ENCODE results near the gene RO60. TPM values are rescaled to one million over a fixed set of nuclear protein-coding genes. Genes with fewer than 3 reads are reported as not detected.

Gene RO60
- polyA plus RNA-seq, 1 of the 3 experiments (the other 2 are of a cell fraction): 6.4 TPM

GRCh38 chr1:193087893-193088292 lies 28.5 kb downstream of the RO60 start:
- Histone ChIP-seq H3K79me2 (ENCODE audit: insufficient read depth) (no peaks in the 10 kb centered on the region), H3K4me2 (no peak overlapping the region), H3K9ac (no peak overlapping the region), H3K36me3 (replicated peaks in 1 of 2; ENCODE audit: control insufficient read depth in 1 of 2, insufficient read depth in 2 of 2, low read length in 1 of 2) (peaks cover 87 to 88% of the 10 kb centered on the region in 2 experiments), H3K4me1 (ENCODE audit: control insufficient read depth in 1 of 2, insufficient read depth in 2 of 2, low read depth in 1 of 2, low read length in 1 of 2) (no peaks in the 10 kb centered on the region; a peak in 1 of 4 replicates), H3F3A (replicated peaks; ENCODE audit: insufficient read depth) (peaks cover 22% of the 10 kb centered on the region), H3K9me3 (no peaks in the 10 kb centered on the region), H3K4me3 (ENCODE audit: low read depth in 2 of 2, low read length in 1 of 2) (no peak overlapping the region), H4K20me1 (ENCODE audit: insufficient read depth) (no peaks in the 10 kb centered on the region), H2AFZ (ENCODE audit: low read depth) (no peak overlapping the region), H3K9me2 (no peaks in the 10 kb centered on the region), H3K27me3 (ENCODE audit: insufficient read depth) (no peaks in the 10 kb centered on the region), H3K27ac (ENCODE audit: low read depth in 2 of 2, low read length in 1 of 2) (no peak overlapping the region)
- DNase-seq: no peak
- WGBS (ENCODE audit: low lambda C conversion rate): 84% methylated on average over 3 of the region's 3 CpGs
- CTCF ChIA-PET: no interaction called here
- no peak for TF ChIP-seq MXI1 (IDR thresholded peaks at IDR 0.05; ENCODE audit: low read depth, low read length)
- no peak for TF ChIP-seq ELF1 (IDR thresholded peaks at IDR 0.05)
- TF ChIP-seq NRF1 (IDR thresholded peaks at IDR 0.05; ENCODE audit: low read depth, low read length): no peak
- no peak for TF ChIP-seq FOSL2 (IDR thresholded peaks at IDR 0.05; ENCODE audit: borderline replicate concordance, low read depth)
- no peak for TF ChIP-seq RFX5 (IDR thresholded peaks at IDR 0.05; ENCODE audit: low read length)
- TF ChIP-seq RXRA (IDR thresholded peaks at IDR 0.05; ENCODE audit: borderline replicate concordance, low read depth): no peak
- TF ChIP-seq, protein P1, sequence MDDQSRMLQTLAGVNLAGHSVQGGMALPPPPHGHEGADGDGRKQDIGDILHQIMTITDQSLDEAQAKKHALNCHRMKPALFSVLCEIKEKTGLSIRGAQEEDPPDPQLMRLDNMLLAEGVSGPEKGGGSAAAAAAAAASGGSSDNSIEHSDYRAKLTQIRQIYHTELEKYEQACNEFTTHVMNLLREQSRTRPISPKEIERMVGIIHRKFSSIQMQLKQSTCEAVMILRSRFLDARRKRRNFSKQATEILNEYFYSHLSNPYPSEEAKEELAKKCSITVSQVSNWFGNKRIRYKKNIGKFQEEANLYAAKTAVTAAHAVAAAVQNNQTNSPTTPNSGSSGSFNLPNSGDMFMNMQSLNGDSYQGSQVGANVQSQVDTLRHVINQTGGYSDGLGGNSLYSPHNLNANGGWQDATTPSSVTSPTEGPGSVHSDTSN (IDR thresholded peaks at IDR 0.05): no peak
- POLR2A ChIA-PET: no interaction called here

GRCh38 chr1:193090865-193091264 lies 31.5 kb downstream of the RO60 start:
- CTCF ChIA-PET: no interaction called here
- POLR2A ChIA-PET: no interaction called here

More at GRCh38 chr1:193090865-193091264, 31.5 kb downstream of the RO60 start:
- Histone ChIP-seq H3K9me2 (no peaks in the 10 kb centered on the region), H3K9ac (no peak overlapping the region), H3K79me2 (ENCODE audit: insufficient read depth) (no peaks in the 10 kb centered on the region), H4K20me1 (ENCODE audit: insufficient read depth) (no peaks in the 10 kb centered on the region), H3K4me2 (no peak overlapping the region), H3K9me3 (no peaks in the 10 kb centered on the region), H3K4me1 (ENCODE audit: control insufficient read depth in 1 of 2, insufficient read depth in 2 of 2, low read depth in 1 of 2, low read length in 1 of 2) (no peaks in the 10 kb centered on the region; a peak in 1 of 4 replicates), H3K36me3 (replicated peaks in 1 of 2; ENCODE audit: control insufficient read depth in 1 of 2, insufficient read depth in 2 of 2, low read length in 1 of 2) (peaks cover 78 to 79% of the 10 kb centered on the region in 2 experiments), H3K4me3 (ENCODE audit: low read depth in 2 of 2, low read length in 1 of 2) (no peak overlapping the region), H2AFZ (ENCODE audit: low read depth) (no peak overlapping the region), H3K27me3 (ENCODE audit: insufficient read depth) (no peaks in the 10 kb centered on the region), H3F3A (replicated peaks; ENCODE audit: insufficient read depth) (peaks cover 25% of the 10 kb centered on the region), H3K27ac (ENCODE audit: low read depth in 2 of 2, low read length in 1 of 2) (no peak overlapping the region)
- WGBS (ENCODE audit: low lambda C conversion rate): 93% methylated on average over 1 of the region's 1 CpG
- no peak for DNase-seq
- TF ChIP-seq FOXM1 (IDR thresholded peaks at IDR 0.05; ENCODE audit: low read depth): no peak
- no peak for TF ChIP-seq EP300 (IDR thresholded peaks at IDR 0.05; ENCODE audit: borderline replicate concordance in 1 of 2, low read depth in 1 of 2, low read length in 1 of 2)
- no peak for TF ChIP-seq FOXJ3 (CRISPR knock-in tag; IDR thresholded peaks at IDR 0.05)
- no peak for TF ChIP-seq MAX (IDR thresholded peaks at IDR 0.05; ENCODE audit: low read depth)
- TF ChIP-seq CHD2 (IDR thresholded peaks at IDR 0.05; ENCODE audit: low read length, partially characterized antibody): no peak
- TF ChIP-seq RXRA (IDR thresholded peaks at IDR 0.05; ENCODE audit: borderline replicate concordance, low read depth): no peak
- no peak for TF ChIP-seq NFIC (IDR thresholded peaks at IDR 0.05; ENCODE audit: borderline replicate concordance)
- no peak for TF ChIP-seq FOSL2 (IDR thresholded peaks at IDR 0.05; ENCODE audit: borderline replicate concordance, low read depth)
- no peak for TF ChIP-seq NRF1 (IDR thresholded peaks at IDR 0.05; ENCODE audit: low read depth, low read length)
- TF ChIP-seq TEAD4 (IDR thresholded peaks at IDR 0.05; ENCODE audit: borderline replicate concordance, insufficient read depth): no peak
- no peak for TF ChIP-seq SMC3 (IDR thresholded peaks at IDR 0.05; ENCODE audit: low read depth, low read length)
- TF ChIP-seq ELF1 (IDR thresholded peaks at IDR 0.05): no peak
